ENCODE data around the gene ALG14. TPM values are rescaled to one million over a fixed set of nuclear protein-coding genes. Genes with fewer than 3 reads are reported as not detected.
"Not testable (repeated sequence)": the region's sequence is repeated elsewhere in the genome, so short reads cannot be mapped to it uniquely, and the experiment has no call there.

The ALG14 gene
- total RNA-seq, 2 experiments from 2014 or later = 1.8 to 2.1 TPM

DNA sequence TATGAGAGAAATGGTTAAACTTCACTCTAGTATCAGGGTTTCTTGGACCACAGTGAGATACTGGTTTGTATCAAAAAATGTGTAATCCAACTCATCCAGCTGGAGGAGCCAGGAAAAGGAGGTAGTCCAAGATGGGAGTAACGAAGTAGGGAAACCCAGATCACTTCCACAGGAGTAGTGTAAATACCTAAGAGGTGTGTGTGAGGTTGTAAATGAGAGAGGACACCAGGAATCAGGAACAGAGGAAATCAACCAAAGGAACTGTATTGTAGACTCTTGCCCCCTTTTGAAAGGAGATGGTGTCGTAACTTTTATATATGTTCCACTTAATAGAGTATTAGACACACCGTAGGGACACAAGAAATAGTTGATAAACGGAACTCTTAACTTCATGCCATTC, 24.7 kb upstream of the ALG14 start:
- H3K27ac Mint-ChIP-seq = no peak overlapping the region
- no peaks in the 10 kb centered on the region for H3K9me3 Mint-ChIP-seq
- no peaks in the 10 kb centered on the region for H3K36me3 Mint-ChIP-seq
- DNase-seq (no peak), ATAC-seq (ENCODE audit: low read depth) (no peak)
- POLR2A ChIA-PET = no interaction called here
- no peak overlapping the region for H3K4me3 Mint-ChIP-seq
- H3K4me1 Mint-ChIP-seq = no peaks in the 10 kb centered on the region
- H3K27me3 Mint-ChIP-seq = peaks cover 8% of the 10 kb centered on the region

DNA sequence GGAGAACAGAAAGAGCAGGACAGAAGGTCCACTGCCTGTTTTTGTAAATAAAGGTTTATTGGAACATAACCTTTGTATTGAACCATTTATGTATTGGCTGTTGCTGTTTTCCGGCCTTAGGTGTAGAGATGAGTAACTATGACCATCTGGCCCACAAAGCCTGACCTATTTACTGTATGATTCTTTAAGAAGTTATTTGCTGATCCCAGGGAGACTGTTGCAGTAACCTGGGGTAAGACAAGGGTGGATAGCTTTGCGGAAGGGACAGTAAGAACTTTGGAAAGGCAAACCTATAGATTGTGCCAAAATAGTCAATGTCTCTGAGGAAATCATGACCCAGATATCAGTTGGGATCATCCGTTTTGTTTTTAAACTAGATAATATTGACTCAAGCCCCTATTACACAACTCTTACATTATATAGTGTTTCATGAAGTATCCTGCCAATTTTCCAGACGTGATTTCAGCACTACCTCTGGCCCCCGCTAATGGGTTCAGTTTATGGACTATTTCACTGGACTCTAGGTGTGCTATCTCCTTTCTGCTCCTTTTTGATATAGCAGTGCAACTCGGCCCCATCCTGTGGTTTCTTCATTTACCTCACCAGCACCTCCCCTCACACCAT, 23.6 kb upstream of the ALG14 start:
- Mint-ChIP-seq H3K27me3 (peaks cover 8% of the 10 kb centered on the region), H3K36me3 (no peaks in the 10 kb centered on the region), H3K9me3 (no peaks in the 10 kb centered on the region), H3K4me3 (no peak overlapping the region), H3K4me1 (no peaks in the 10 kb centered on the region), H3K27ac (no peak overlapping the region)
- ATAC-seq (ENCODE audit: low read depth) (no peak), DNase-seq (no peak)
- POLR2A ChIA-PET = no interaction called here

DNA sequence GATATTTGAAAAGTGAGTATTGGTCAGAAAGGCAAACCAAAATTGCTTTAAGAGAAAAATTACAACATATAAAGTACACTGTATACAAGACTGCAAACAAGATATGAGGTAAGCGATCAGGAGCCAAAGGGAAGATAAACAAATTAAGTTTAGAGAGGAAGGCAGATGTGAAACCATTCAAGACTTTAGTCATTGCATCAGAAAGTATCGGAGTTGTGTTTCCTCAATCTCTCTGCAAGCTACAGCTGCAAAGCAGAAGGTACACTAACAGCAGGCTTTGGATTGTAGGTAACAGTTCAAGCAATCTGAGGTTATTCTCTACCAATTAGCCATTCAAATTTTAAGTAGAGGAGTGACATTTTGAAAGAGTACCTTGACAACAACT, 23.1 kb upstream of the ALG14 start:
- no peak for DNase-seq
- no peaks in the 10 kb centered on the region for H3K36me3 Mint-ChIP-seq
- H3K9me3 Mint-ChIP-seq = no peaks in the 10 kb centered on the region
- no peak overlapping the region for H3K4me3 Mint-ChIP-seq
- H3K27me3 Mint-ChIP-seq = peaks cover 11% of the 10 kb centered on the region
- no peak for ATAC-seq (ENCODE audit: low read depth)
- POLR2A ChIA-PET = no interaction called here
- no peaks in the 10 kb centered on the region for H3K4me1 Mint-ChIP-seq
- H3K27ac Mint-ChIP-seq = no peak overlapping the region

DNA sequence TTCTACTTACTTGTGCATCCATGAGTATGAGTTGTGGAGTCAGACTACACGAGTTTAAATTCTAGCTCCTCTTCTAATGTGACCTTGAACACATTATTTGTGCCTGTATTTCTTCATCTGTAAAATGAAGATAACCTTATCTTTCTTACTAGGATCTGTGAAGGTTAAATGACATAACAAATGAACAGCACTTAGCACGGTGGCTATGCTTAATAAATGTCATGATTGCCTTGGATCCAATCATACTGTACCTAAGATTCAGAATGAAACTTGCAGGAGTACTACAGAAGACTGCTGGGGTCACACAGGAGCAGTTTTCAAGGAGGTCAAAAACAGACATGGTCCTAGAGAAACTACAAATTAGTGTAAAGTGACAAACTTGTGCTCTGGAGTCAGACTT, 22.2 kb upstream of the ALG14 start:
- no peak for ATAC-seq (ENCODE audit: low read depth)
- no peaks in the 10 kb centered on the region for H3K4me1 Mint-ChIP-seq
- H3K27ac Mint-ChIP-seq = no peak overlapping the region
- no peaks in the 10 kb centered on the region for H3K9me3 Mint-ChIP-seq
- no peak overlapping the region for H3K4me3 Mint-ChIP-seq
- no peaks in the 10 kb centered on the region for H3K36me3 Mint-ChIP-seq
- POLR2A ChIA-PET = no interaction called here
- peaks cover 16% of the 10 kb centered on the region for H3K27me3 Mint-ChIP-seq
- no peak for DNase-seq

DNA sequence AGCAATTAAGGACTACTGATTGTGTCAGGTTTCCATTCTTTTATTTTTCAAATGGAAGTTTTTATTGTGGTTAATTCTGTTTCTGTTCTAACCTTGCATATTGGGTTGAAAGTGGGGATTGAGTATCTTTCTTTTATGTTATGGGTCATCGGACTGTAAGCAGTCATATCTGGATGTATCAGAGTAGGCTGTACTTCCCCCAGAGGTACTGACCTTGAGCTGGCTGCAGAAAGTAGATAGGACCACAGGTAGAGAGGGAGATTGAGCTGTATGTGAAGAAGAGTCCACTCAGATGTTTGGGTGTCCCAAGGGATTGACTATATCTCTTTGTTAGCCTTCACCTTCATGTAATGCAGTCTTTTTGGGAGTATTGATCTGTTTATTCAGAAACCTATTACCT, 20.5 kb upstream of the ALG14 start:
- POLR2A ChIA-PET = no interaction called here

DNA sequence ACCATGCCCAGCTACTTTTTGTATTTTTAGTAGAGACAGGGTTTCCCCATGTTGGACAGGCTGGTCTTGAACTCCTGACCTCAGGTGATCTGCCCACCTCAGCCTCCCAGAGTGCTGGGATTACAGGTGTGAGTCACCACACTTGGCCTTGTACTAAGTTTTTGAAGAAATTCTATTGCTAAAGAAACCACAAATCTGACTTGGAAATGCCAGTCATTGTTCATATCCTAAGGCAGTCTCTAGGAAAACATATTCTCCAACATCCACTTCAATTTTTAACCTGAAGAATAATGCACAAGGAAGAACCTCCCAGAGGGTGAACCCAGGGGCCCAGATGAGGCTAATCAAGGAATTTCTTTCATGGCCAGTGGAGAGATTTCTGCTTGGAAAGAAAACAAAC, 20.1 kb upstream of the ALG14 start:
- H3K4me3 Mint-ChIP-seq; H3K4me1 Mint-ChIP-seq; ATAC-seq (ENCODE audit: low read depth); H3K9me3 Mint-ChIP-seq; POLR2A ChIA-PET; H3K27ac Mint-ChIP-seq; DNase-seq; H3K36me3 Mint-ChIP-seq: not testable (repeated sequence)
- H3K27me3 Mint-ChIP-seq = peaks cover 26% of the 10 kb centered on the region

More for the DNA sequence above, 20.5 kb upstream of the ALG14 start:
- H3K36me3 Mint-ChIP-seq = no peaks in the 10 kb centered on the region
- H3K27me3 Mint-ChIP-seq = peaks cover 26% of the 10 kb centered on the region
- no peak overlapping the region for H3K4me3 Mint-ChIP-seq
- ATAC-seq (ENCODE audit: low read depth) = no peak
- DNase-seq = no peak
- no peak overlapping the region for H3K27ac Mint-ChIP-seq
- H3K9me3 Mint-ChIP-seq = no peaks in the 10 kb centered on the region
- H3K4me1 Mint-ChIP-seq = no peaks in the 10 kb centered on the region

DNA sequence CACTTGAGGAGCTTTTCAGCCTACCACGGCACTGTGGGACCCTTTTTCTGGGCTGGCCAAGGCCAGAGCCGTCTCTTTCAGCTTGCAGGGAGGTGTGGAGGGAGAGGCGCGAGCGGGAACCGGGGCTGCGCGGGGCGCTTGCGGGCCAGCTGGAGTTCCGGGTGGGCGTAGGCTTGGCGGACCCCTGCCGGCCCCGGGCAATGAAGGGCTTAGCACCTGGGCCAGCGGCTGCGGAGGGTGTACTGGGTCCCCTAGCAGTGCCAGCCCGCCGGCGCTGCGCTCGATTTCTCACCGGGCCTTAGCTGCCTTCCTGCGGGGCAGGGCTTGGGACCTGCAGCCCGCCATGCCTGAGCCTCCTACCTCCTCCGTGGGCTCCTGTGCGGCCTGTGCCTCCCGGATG, 18.5 kb upstream of the ALG14 start:
- H3K27me3 Mint-ChIP-seq = peaks cover 26% of the 10 kb centered on the region
- H3K27ac Mint-ChIP-seq; H3K4me1 Mint-ChIP-seq; POLR2A ChIA-PET; DNase-seq; H3K9me3 Mint-ChIP-seq; H3K4me3 Mint-ChIP-seq; ATAC-seq (ENCODE audit: low read depth); H3K36me3 Mint-ChIP-seq: not testable (repeated sequence)

DNA sequence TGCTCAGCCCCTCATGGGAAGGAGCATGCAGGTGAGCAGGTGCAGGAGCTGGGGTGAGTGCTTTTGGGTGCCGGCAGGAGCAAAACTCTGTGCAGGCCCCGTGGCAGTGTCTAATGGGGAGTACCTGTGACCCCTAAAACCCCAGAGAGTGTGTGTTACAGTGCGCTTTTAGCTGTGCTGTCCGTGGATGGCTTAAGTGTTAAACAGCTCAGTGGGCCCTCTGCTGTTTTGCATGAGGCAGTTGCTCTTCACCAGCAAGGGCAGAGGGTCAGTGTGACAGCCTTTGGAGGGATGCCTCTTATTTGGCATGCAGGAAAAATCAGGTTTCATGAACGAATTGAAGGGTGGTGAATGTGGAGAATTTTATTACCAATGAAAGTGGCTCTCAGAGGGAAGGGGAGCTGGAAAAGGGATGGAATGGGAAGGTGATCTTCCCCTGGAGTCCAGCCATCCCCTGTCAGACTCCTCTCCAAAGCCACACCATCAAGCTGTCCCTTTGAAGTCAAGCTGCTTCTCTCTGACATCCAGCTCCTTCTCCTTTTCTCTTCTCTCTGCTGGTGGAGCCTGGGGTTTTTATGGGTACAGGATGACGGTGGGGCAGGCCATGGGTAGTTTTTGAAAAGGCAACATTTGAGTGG, 17.0 kb upstream of the ALG14 start:
- H3K36me3 Mint-ChIP-seq = no peaks in the 10 kb centered on the region
- H3K27ac Mint-ChIP-seq = no peak overlapping the region
- no peak overlapping the region for H3K4me3 Mint-ChIP-seq
- H3K27me3 Mint-ChIP-seq = peaks cover 29% of the 10 kb centered on the region
- H3K9me3 Mint-ChIP-seq = no peaks in the 10 kb centered on the region
- POLR2A ChIA-PET = no interaction called here
- DNase-seq (no peak), ATAC-seq (ENCODE audit: low read depth) (no peak)
- H3K4me1 Mint-ChIP-seq = no peaks in the 10 kb centered on the region

DNA sequence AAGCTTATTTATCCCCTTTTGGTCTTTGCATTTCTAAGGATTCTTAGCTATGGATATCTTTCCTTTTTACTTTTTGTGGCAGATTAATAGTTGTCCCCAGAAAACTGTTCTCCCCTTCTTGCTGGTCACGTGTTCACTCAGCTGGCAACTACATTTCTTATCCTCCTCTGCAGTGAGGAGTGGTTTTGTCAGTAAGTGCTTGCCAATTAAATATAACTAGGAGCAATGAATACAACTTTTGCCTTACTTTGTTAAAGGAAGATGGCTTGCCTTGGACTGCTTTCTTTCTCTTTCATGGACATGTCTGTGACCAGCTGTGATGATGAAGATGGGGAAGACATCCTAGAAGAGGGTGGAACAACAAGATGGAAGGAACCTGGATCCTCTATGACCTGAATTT, 15.6 kb upstream of the ALG14 start:
- POLR2A ChIA-PET = no interaction called here
- no peaks in the 10 kb centered on the region for H3K36me3 Mint-ChIP-seq
- no peak overlapping the region for H3K27ac Mint-ChIP-seq
- DNase-seq (no peak), ATAC-seq (ENCODE audit: low read depth) (no peak)
- peaks cover 31% of the 10 kb centered on the region for H3K27me3 Mint-ChIP-seq
- no peak overlapping the region for H3K4me3 Mint-ChIP-seq
- H3K9me3 Mint-ChIP-seq = no peaks in the 10 kb centered on the region
- H3K4me1 Mint-ChIP-seq = no peaks in the 10 kb centered on the region

DNA sequence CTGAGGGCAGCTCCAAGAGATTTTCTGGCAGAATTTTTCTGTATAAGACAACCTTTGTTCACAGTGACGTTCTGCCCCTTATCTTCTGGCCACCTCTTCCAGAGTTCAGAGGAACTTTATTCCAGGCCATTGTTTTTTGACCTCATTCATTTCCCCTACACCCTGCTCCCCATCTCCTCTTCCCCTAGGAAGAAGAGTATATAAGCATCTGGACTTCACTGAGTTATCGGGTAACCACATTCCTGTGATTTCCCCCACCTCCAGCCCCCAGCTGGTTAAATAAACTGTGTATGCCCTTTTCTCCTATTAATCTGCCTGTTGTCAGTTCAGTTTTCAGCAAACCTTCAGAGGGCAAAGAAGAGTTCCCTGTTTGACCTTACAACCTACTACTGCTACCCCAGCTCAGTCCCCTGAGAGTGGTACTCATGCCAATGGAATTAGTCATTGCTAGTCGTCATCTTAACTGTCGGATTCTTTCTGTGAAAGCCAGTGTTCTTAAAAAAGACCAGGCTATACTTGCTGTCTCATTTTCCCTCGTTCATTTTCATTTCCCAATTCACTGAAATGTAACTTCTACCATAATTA, 14.3 kb upstream of the ALG14 start:
- Mint-ChIP-seq H3K4me1 (no peaks in the 10 kb centered on the region), H3K36me3 (no peaks in the 10 kb centered on the region), H3K27me3 (peaks cover 25% of the 10 kb centered on the region), H3K27ac (no peak overlapping the region), H3K4me3 (no peak overlapping the region), H3K9me3 (no peaks in the 10 kb centered on the region)
- DNase-seq = no peak
- no peak for ATAC-seq (ENCODE audit: low read depth)
- POLR2A ChIA-PET = no interaction called here

DNA sequence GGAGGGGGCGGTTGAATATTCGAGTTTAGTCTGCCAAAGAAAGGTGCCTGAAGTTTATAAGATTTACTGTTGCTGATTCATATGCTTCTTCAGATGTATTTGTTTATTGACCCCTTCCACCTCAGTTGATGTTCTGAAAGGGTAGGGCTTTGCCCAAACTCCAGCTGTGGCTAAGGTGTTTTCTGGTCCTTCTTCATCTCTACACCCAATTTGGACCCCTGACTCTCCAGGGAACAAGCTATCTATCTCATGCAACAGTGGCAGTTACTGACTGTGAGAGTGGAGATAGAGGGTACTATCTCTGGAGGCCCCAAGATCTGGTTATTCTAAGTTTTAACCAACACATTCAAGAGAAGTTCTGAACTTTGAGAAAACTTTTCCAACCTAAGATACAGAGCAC, 12.6 kb upstream of the ALG14 start:
- Mint-ChIP-seq H3K27me3 (peaks cover 24% of the 10 kb centered on the region), H3K4me1 (no peaks in the 10 kb centered on the region), H3K4me3 (no peak overlapping the region), H3K36me3 (no peaks in the 10 kb centered on the region), H3K27ac (no peak overlapping the region), H3K9me3 (no peaks in the 10 kb centered on the region)
- ATAC-seq (ENCODE audit: low read depth) = no peak
- DNase-seq = no peak
- POLR2A ChIA-PET = interaction anchor here (1.5 kb wide), 1 partner anchor 148 kb away, joined by 7 read pairs; the partner anchor contains the start of gene RWDD3

DNA sequence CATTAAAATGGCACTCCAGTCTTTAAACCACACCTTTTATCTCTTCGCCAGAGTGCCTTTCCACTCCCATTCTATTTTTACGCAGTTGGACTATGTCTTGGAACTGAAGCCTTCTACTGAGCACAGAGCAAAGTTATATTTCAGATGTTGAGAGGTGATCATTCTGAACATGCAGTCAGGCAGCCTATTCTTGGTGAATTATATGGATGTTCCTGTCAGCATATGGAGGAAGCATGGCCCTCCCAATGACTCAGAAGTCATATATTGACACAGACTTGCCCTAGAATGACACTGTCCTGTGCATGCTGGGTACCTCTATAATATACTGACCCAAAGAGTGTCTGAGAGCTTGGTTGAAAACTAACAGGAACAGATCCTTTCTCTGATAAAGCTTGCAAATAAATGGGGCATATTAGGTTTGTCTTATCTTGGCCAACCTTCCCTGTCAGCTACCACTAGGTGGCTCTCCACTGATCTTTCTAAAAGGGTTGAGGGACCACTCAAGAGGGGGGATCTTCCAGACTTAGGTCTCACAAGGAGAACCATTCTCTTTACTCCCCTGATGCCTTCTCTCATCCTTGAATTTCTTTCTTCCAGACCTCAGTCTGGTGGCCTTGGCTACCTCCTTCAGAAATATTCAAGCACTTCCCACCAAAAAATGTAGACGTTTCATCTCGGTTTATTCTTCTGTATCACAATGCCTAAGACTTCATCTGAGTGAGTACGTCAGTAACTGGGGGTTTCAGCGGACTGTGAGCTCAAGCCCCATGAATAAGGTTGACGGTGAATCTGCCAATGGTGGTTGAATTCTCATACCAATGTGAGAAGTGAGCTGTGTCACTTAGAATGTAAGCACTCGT, 11.8 kb upstream of the ALG14 start:
- POLR2A ChIA-PET = interaction anchor here (1.5 kb wide), 1 partner anchor 149 kb away, joined by 7 read pairs; the partner anchor contains the start of gene RWDD3
- H3K4me1 Mint-ChIP-seq = no peaks in the 10 kb centered on the region
- H3K27me3 Mint-ChIP-seq = peaks cover 21% of the 10 kb centered on the region
- DNase-seq = no peak
- ATAC-seq (ENCODE audit: low read depth) = no peak
- no peak overlapping the region for H3K27ac Mint-ChIP-seq
- H3K36me3 Mint-ChIP-seq = no peaks in the 10 kb centered on the region
- no peak overlapping the region for H3K4me3 Mint-ChIP-seq
- H3K9me3 Mint-ChIP-seq = no peaks in the 10 kb centered on the region

DNA sequence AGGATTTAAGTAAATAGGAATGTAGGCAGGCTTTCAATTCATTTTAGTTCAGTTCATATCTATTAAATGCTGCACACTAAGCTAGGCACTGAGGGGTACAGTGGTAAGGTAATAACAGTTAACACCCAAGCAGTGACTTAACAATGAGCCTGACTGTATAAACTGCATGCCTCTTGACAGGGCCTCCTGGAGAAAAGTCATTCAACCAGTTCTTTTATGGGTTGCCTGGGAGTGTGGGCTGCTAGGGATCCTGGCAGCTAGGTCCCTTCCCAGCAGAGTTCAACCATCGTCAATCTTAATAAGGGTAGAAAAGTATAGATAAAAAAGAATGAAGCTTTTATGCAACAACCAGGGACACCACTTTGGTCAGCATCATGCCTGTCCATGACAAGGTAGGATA, 8.1 kb upstream of the ALG14 start:
- Mint-ChIP-seq H3K36me3 (no peaks in the 10 kb centered on the region), H3K9me3 (no peaks in the 10 kb centered on the region), H3K4me3 (no peak overlapping the region), H3K4me1 (no peaks in the 10 kb centered on the region), H3K27me3 (peaks cover 8% of the 10 kb centered on the region), H3K27ac (no peak overlapping the region)
- POLR2A ChIA-PET = no interaction called here
- DNase-seq = no peak
- ATAC-seq (ENCODE audit: low read depth) = no peak

DNA sequence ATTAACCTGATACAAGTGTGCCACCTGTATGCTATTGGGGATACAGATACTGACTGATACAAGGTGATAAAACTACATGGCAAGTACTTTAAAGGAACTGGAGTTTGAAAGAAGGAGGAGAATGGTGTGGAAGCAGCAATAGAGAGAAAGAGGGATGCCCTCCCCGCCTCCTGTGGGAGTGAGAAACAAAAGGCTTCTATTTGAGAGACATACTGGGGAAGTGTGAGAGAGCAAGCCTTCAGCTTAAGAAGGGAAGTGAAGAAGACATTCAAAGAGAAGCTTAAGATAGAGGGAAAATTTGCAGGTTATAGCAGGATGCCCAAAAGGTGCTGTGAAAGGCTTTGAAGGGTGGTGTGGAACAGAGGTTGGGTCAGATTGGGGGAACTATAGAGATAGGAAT, 7.7 kb upstream of the ALG14 start:
- DNase-seq (no peak), ATAC-seq (ENCODE audit: low read depth) (no peak)
- H3K27ac Mint-ChIP-seq = no peak overlapping the region
- peaks cover 7% of the 10 kb centered on the region for H3K27me3 Mint-ChIP-seq
- POLR2A ChIA-PET = no interaction called here
- no peak overlapping the region for H3K4me3 Mint-ChIP-seq
- no peaks in the 10 kb centered on the region for H3K36me3 Mint-ChIP-seq
- H3K9me3 Mint-ChIP-seq = no peaks in the 10 kb centered on the region
- no peaks in the 10 kb centered on the region for H3K4me1 Mint-ChIP-seq
